K562 (cell line): ENCODE results near the gene RALGAPB. TPM values are rescaled to one million over a fixed set of nuclear protein-coding genes. Genes with fewer than 3 reads are reported as not detected.

Experiments
- ATF7 ChIP-seq: fragments of 450-650 bp; IDR thresholded peaks from 2 replicates; pipeline ENCODE4 v1.7.1; 2014; ENCODE audit warnings: mild to moderate bottlenecking, moderate library complexity
- ELF4 ChIP-seq: fragments of 450-650 bp; formaldehyde crosslinking; IDR thresholded peaks from 2 replicates; pipeline ENCODE4 v1.4.0; 2022; ENCODE audit warnings: missing genetic modification characterization
- PML ChIP-seq: IDR thresholded peaks from 2 replicates; pipeline ENCODE4 v1.6.1; 2012; ENCODE audit warnings: low read length, inconsistent platforms
- RBM25 ChIP-seq: fragments of 200-400 bp; formaldehyde crosslinking; IDR thresholded peaks from 2 replicates; pipeline ENCODE4 v1.6.1; 2018; ENCODE audit warnings: low read length, low read depth, moderate library complexity; ENCODE audit not compliant: severe bottlenecking
- SAFB ChIP-seq: fragments of 200-400 bp; formaldehyde crosslinking; IDR thresholded peaks from 2 replicates; pipeline ENCODE4 v1.6.1; 2017; ENCODE audit warnings: low read depth, low read length, borderline replicate concordance
- SRSF7 ChIP-seq: fragments of 200-400 bp; formaldehyde crosslinking; optimal IDR thresholded peaks from 2 replicates; pipeline ENCODE3; 2017; ENCODE audit warnings: mild to moderate bottlenecking, low read depth, low read length
- STAT5A ChIP-seq: IDR thresholded peaks from 2 replicates; pipeline ENCODE4 v1.6.1; 2012; ENCODE audit warnings: low read length, inconsistent platforms, borderline replicate concordance
- ZFP30 ChIP-seq: fragments of 250-450 bp; sonication (Bioruptor Pico); IDR thresholded peaks from 2 replicates; pipeline ENCODE4 v1.8.0; 2022; ENCODE audit warnings: moderate library complexity, mild to moderate bottlenecking, inconsistent platforms, borderline replicate concordance
- ZNF175 ChIP-seq: fragments of 200-800 bp; sonication (Bioruptor generic); IDR thresholded peaks from 2 replicates; pipeline ENCODE4 v1.6.1; 2016; ENCODE audit warnings: low read depth, mild to moderate bottlenecking, missing genetic modification characterization, missing compliant biosample characterization
- polyA plus RNA-seq, 8 experiments: library from polyadenylated mRNA; depleted of rRNA in 4 of 8; stranded (reverse) in 5 of 8; unstranded in 3 of 8; fragments of >200 nt; fragmentation: Nextera tagmentation in 2 of 8; fragmentation: Illumina TruSeq in 1 of 8; extraction: Ambion mirVana in 2 of 8; extraction: Trizol in 1 of 8; gene quantifications; 2 replicates each; pipeline versions ENCODE4 v1.2.1 to v1.2.3, GENCODE V29; 2011 to 2014; ENCODE audit warnings: inconsistent platforms in 1 of 8, missing spikeins in 1 of 8
- total RNA-seq, 7 experiments: library from RNA; depleted of rRNA in 6 of 7; stranded (reverse); fragments of >200 nt in 6 of 7; fragmentation: Illumina TruSeq in 2 of 7; extraction: Trizol in 2 of 7; gene quantifications; 2 replicates each; pipeline versions ENCODE4 v1.2.1 to v1.2.3, GENCODE V29; 2011 to 2021; ENCODE audit warnings: low replicate concordance in 1 of 7
- TF ChIP-seq, protein P1 (sequence below): fragments of 450-650 bp; IDR thresholded peaks from 2 replicates; pipeline ENCODE4 v1.6.1; 2018; ENCODE audit not compliant: partially characterized antibody
- TF ChIP-seq, protein P2 (sequence below): sonication (generic); formaldehyde crosslinking; IDR thresholded peaks from 2 replicates; pipeline ENCODE4 v1.8.0; 2022; ENCODE audit warnings: mild to moderate bottlenecking, missing genetic modification reagents
- TF ChIP-seq, protein P3 (sequence below): fragments of 450-650 bp; formaldehyde crosslinking; IDR thresholded peaks from 2 replicates; pipeline ENCODE4 v1.4.0; 2022; ENCODE audit warnings: missing genetic modification characterization
- TF ChIP-seq, protein P4 (sequence below): sonication (generic); formaldehyde crosslinking; IDR thresholded peaks from 2 replicates; pipeline ENCODE4 v1.9.0; 2022; ENCODE audit warnings: mild to moderate bottlenecking, missing genetic modification reagents
- TF ChIP-seq, protein P5 (sequence below): fragments of 450-650 bp; IDR thresholded peaks from 2 replicates; pipeline ENCODE4 v1.7.0; 2016; ENCODE audit warnings: borderline replicate concordance
- TF ChIP-seq, protein P6 (sequence below): fragments of 250-450 bp; sonication (Bioruptor Pico); IDR thresholded peaks from 2 replicates; pipeline ENCODE4 v1.4.0; 2020; ENCODE audit warnings: mild to moderate bottlenecking, moderate library complexity

The RALGAPB gene
- total and polyA plus RNA-seq, 9 of the 15 experiments (the other 6 are each of a cell fraction or from before 2014, with no cell fraction given): 4.3 to 25.6 (median 13.6) TPM

DNA sequence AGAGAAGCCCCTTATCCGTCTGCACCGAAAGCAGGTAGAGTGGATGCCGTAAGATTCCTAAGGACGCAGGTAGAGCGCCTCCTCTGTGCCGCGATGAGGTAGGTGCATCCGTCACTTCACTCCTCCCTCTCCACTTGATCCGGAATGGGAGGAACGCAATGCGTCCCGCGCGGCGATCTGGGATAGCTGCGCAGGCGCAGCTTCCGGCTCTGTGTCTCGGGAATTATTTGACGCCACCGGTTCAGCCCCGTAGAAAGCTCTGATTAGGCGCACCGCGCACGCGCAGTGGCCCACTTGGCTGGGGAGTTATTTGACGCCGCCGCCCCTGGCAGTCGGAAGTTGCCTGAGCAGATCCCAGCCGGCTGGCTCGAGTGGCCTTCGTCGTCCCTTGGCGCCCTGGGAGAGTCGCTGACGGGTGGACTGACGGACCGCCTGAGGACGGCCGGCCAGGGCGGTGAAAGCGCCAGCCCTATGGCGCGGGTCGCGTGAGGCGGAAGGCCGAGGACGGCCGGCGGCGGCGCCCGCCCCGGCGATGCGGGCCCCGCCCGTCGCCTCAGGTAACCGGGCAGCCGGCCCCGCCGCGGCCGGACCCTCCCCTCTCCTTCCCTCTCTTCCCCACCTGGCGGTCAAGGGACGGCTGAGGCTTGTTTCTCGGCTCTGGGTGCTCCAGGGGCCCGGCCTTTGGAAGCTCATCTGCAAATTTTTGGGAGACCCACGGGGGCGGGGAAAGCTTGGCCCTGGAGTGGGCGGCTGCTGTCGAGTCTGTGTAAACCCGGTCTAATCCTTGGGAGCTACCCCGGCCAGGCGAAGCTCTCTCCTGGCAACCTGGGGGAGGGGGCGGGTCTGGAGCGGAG is at the start of gene RALGAPB (continued):
- TF ChIP-seq, protein P1, sequence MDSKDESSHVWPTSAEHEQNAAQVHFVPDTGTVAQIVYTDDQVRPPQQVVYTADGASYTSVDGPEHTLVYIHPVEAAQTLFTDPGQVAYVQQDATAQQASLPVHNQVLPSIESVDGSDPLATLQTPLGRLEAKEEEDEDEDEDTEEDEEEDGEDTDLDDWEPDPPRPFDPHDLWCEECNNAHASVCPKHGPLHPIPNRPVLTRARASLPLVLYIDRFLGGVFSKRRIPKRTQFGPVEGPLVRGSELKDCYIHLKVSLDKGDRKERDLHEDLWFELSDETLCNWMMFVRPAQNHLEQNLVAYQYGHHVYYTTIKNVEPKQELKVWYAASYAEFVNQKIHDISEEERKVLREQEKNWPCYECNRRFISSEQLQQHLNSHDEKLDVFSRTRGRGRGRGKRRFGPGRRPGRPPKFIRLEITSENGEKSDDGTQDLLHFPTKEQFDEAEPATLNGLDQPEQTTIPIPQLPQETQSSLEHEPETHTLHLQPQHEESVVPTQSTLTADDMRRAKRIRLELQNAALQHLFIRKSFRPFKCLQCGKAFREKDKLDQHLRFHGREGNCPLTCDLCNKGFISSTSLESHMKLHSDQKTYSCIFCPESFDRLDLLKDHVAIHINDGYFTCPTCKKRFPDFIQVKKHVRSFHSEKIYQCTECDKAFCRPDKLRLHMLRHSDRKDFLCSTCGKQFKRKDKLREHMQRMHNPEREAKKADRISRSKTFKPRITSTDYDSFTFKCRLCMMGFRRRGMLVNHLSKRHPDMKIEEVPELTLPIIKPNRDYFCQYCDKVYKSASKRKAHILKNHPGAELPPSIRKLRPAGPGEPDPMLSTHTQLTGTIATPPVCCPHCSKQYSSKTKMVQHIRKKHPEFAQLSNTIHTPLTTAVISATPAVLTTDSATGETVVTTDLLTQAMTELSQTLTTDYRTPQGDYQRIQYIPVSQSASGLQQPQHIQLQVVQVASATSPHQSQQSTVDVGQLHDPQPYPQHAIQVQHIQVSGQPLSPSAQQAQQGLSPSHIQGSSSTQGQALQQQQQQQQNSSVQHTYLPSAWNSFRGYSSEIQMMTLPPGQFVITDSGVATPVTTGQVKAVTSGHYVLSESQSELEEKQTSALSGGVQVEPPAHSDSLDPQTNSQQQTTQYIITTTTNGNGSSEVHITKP: no peak
- TF ChIP-seq, protein P2, sequence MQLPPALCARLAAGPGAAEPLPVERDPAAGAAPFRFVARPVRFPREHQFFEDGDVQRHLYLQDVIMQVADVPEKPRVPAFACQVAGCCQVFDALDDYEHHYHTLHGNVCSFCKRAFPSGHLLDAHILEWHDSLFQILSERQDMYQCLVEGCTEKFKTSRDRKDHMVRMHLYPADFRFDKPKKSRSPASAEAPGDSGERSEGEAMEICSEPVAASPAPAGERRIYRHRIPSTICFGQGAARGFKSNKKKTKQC (CRISPR knock-in tag): no peak
- TF ChIP-seq, protein P3, sequence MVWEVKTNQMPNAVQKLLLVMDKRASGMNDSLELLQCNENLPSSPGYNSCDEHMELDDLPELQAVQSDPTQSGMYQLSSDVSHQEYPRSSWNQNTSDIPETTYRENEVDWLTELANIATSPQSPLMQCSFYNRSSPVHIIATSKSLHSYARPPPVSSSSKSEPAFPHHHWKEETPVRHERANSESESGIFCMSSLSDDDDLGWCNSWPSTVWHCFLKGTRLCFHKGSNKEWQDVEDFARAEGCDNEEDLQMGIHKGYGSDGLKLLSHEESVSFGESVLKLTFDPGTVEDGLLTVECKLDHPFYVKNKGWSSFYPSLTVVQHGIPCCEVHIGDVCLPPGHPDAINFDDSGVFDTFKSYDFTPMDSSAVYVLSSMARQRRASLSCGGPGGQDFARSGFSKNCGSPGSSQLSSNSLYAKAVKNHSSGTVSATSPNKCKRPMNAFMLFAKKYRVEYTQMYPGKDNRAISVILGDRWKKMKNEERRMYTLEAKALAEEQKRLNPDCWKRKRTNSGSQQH (CRISPR knock-in tag): no peak
- TF ChIP-seq, protein P4, sequence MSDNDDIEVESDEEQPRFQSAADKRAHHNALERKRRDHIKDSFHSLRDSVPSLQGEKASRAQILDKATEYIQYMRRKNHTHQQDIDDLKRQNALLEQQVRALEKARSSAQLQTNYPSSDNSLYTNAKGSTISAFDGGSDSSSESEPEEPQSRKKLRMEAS (CRISPR knock-in tag): peak; percentile 66
- no peak for TF ChIP-seq SRSF7
- no peak for TF ChIP-seq PML
- TF ChIP-seq, protein P5, sequence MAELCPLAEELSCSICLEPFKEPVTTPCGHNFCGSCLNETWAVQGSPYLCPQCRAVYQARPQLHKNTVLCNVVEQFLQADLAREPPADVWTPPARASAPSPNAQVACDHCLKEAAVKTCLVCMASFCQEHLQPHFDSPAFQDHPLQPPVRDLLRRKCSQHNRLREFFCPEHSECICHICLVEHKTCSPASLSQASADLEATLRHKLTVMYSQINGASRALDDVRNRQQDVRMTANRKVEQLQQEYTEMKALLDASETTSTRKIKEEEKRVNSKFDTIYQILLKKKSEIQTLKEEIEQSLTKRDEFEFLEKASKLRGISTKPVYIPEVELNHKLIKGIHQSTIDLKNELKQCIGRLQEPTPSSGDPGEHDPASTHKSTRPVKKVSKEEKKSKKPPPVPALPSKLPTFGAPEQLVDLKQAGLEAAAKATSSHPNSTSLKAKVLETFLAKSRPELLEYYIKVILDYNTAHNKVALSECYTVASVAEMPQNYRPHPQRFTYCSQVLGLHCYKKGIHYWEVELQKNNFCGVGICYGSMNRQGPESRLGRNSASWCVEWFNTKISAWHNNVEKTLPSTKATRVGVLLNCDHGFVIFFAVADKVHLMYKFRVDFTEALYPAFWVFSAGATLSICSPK: no peak
- TF ChIP-seq, protein P6, sequence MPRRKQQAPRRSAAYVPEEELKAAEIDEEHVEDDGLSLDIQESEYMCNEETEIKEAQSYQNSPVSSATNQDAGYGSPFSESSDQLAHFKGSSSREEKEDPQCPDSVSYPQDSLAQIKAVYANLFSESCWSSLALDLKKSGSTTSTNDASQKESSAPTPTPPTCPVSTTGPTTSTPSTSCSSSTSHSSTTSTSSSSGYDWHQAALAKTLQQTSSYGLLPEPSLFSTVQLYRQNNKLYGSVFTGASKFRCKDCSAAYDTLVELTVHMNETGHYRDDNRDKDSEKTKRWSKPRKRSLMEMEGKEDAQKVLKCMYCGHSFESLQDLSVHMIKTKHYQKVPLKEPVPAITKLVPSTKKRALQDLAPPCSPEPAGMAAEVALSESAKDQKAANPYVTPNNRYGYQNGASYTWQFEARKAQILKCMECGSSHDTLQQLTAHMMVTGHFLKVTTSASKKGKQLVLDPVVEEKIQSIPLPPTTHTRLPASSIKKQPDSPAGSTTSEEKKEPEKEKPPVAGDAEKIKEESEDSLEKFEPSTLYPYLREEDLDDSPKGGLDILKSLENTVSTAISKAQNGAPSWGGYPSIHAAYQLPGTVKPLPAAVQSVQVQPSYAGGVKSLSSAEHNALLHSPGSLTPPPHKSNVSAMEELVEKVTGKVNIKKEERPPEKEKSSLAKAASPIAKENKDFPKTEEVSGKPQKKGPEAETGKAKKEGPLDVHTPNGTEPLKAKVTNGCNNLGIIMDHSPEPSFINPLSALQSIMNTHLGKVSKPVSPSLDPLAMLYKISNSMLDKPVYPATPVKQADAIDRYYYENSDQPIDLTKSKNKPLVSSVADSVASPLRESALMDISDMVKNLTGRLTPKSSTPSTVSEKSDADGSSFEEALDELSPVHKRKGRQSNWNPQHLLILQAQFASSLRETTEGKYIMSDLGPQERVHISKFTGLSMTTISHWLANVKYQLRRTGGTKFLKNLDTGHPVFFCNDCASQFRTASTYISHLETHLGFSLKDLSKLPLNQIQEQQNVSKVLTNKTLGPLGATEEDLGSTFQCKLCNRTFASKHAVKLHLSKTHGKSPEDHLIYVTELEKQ (CRISPR knock-in tag): no peak
- no peak for TF ChIP-seq STAT5A
- TF ChIP-seq ZFP30 (CRISPR knock-in tag): no peak
- peak; percentile 89 for TF ChIP-seq ATF7
- TF ChIP-seq SAFB: no peak
- no peak for TF ChIP-seq ELF4 (CRISPR knock-in tag)
- TF ChIP-seq RBM25: no peak
- no peak for TF ChIP-seq ZNF175
